GM19099 (cell line): ENCODE data around the gene MMP10.

ENCODE experiments used
- POLR2A ChIP-seq: IDR thresholded peaks from 3 replicates; pipeline ENCODE4 v1.6.1; 2011; ENCODE audit warnings: low read depth; ENCODE audit not compliant: insufficient read length; ENCODE audit errors: extremely low read depth

Gene MMP10

DNA sequence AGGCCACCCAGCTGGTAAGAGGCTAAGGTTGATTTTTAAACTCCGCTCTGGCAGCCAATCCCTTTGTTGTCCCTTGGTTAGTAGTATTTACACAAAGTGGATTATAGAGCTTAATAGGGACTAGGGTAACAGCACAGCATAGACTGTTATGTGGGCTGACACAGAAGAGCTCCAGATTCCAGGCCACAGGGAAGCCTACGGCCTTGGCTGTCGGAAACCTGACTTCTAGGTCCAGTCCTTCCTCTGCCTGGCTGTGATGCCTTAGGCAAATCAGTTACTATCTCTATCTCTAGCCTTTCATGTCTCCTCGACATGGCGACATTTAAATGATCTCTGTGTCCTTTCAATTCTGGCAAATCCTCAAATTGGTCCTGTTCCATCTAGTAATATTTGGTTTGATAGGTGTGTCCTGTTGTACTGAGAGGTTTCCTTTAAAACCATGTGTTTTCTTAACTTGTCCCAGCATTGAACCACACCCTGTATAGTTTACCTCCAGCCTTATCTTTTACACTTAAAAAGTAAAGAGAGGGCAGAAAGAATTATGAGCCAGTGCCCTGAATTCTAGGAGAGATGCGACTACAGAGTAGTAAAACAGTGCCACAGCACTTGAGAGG, 13.4 kb upstream of the MMP10 start:
- no peak for TF ChIP-seq POLR2A

DNA sequence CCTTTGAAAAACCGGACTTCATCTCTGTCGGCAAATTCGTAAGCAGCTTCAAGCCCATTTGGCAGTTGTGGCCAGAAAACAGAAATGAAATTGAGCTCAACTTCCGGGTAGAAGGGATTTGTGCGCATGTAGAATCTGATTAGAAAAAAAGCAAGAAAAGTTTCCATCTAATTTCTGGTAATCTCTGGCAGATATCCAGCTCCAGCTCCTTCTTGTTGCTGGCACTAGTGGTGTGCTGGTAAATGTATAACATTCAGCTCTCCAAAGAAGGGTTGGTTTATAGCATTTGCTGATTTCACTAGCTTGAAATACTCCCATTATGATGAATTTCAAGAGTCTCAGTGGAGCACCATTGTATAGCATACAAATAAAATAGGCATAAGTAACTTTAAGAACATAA, 12.2 kb upstream of the MMP10 start:
- TF ChIP-seq POLR2A = no peak

DNA sequence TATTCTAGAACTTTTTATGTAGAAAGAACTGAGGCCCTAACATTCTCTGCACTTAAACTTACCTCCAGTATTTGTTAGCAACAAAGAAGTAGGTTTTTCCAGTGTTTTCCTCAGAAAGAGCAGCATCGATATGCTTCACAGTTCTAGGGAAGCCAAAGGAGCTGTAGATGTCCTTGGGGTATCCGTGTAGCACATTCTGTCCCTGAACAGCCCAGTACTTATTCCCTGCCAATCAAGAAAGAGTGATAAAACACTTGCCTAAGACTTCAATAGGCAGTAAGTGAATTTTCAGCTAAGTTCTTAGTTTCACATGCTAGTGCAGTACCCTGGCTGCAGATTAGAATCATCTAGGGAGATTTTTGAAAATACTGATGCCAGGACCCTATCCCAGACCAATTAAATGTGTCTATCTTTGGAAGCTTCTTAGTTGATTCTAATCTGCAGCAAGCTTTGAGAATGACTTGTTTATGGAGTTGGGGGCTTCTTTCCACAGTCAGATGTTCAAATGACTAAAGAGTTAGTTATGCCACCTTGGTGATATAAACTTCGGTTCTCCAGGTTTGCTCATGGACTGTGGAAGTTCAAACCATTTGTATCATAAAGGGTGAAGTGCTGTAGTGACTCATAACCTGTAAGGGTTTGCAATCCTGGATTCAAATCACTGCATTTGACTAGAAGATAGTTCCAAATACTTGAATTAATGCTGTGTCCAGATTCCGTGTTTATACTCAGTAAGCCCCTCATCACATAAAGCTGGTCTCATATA, 11.0 kb upstream of the MMP10 start:
- no peak for TF ChIP-seq POLR2A

DNA sequence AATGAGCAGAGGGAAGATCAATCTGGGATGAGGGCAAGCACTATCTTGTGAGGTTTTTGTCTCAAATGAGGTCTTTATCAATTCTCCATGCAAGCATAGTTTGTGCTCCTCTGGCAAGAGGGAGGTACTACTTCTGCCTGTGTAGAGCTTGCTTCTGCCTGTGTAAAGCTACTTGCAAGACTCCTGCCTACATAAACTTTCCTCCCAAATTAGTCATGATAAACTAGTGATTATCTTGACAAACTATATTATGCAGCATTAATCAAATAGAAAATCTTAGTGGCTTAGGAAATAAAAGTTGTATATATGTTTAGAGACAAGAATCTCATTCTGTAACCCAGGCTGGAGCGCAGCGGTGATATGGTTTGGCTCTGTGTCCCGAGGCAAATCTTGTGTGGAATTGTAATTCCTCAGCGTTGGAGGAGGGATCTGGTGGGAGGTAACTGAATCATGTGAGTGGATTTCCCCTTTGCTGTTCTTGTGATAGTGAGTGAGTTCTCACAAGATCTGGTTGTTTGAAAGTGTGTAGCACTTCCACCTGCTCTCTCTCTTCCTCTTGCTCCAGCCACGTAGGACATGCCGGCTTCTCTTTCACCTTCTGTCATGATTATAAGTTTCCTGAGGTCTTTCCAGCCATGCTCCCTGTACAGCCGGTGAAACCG, 8.0 kb upstream of the MMP10 start:
- no peak for TF ChIP-seq POLR2A

DNA sequence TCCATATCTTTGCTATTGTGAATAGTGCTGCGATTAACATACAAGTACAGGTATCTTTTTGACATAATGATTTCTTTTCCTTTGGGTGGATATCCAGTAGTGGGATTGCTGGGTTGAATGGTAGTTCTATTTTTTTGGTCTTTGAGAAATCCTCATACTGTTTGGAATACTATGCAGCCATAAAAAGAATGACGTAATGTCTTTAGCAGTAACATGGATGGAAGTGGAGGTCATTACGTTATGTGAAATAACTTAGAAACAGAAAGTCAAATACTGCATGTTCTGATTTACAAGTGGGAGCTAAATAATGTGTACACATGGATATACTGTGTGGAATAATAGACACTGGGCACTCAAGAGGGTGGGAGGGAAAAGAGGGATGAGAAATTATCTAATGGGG, 4.0 kb upstream of the MMP10 start:
- TF ChIP-seq POLR2A = no peak

DNA sequence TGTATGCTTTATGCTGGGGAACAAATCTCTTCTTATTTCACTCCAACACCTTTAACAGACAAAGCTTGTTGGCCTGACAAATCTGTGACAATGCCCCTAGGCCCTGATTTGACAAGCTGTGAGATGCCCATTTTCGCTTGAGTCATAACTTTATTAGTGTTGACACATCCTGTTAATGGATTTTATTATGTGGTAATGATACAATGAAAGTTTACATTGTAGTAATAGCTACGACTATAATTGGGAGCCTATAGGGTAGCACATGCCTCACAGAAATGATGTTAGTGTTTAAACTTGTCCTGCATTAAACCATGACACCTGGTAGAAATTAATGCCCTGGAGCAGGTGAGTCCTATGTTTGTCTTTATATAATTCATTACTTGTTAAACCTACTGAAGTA, 3.3 kb upstream of the MMP10 start:
- no peak for TF ChIP-seq POLR2A

DNA sequence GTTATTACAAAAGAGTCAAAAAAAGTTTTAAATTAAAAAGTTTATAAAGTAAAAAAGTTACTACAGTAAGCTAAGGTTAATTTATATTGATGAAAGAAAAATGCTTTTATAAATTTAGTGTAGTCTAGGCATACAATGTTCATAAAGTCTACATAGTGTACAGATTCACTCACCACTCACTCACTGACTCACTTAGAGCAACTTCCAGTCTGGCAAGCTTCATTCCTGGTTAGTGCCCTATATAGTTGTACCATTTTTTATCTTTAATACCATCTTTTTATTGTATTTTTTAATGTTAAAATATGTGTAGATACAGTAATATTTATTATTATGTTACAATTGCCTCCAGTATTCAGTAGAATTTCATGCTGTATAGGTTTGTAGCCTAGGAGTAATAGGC, 2.6 kb upstream of the MMP10 start:
- no peak for TF ChIP-seq POLR2A

DNA sequence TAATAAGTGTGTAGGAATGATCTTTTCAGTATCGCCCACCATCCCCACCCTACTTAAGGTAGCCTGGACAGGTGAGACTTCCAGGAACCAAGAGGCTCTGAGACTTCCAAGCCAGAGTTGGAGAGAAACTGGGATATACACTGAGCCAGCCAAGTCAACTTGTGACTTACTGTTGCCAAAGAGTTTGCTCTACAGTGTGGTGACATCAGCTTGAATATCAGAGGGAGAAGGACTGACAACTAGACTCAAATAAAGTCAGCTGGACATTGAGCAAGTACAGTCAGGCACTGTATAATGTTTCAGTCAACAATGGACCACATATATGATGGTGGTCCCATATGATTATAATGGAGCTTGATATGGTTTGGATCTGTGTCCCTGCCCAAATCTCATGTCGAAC, 1.2 kb upstream of the MMP10 start:
- TF ChIP-seq POLR2A = no peak

DNA sequence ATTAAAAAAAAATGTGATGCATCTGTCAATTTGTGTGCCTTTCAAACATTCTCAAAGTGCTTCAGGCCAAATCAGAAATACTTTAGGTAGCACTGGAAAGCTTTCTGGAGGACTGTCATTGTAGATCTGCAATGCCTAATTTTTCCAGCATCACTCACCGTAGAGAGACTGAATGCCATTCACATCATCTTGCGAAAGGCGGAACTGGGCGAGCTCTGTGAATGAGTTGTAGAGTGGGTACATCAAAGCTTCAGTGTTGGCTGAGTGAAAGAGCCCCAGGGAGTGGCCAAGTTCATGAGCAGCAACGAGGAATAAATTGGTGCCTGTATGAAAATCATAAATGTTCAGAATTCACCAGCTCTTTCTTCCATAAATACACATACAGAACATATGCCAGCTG, 4.0 kb downstream of the MMP10 start:
- TF ChIP-seq POLR2A = no peak

DNA sequence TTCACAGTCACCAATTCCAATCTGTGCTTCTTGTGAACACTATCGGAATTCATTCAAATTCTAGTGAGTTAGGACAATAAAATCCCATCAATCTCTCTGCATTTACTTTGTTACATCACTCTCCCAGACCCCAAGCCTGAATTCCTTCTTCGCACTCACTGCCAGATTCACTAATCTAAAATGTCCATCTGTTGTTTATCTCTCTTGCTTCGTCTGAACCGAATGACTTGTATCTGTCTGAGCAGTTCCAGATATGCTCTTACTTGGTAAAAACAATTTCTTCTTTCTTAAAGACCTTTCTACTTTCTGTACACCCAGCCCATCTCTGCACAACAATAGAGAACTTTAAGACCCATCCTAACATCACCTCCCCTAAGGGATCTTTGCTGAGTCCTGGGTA, 7.0 kb downstream of the MMP10 start:
- no peak for TF ChIP-seq POLR2A

DNA sequence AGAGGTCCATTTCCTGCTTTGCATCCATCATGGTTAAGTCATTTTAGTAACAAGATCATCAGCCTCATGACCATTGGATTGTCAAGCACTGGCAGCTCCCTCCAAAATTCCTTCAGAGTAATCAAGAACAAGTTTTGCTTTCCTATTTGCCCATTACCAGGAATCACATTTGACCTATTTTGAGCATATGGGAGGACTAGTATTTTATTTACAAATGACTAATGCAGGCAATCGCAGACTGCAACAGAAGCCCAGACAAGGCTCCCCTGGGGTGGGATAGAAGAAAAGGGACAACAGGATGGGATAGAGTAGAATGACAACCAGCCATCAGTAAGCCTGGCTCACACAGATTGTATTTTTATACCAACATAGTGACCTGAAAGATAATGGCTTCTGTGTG, 9.1 kb downstream of the MMP10 start:
- TF ChIP-seq POLR2A = no peak

DNA sequence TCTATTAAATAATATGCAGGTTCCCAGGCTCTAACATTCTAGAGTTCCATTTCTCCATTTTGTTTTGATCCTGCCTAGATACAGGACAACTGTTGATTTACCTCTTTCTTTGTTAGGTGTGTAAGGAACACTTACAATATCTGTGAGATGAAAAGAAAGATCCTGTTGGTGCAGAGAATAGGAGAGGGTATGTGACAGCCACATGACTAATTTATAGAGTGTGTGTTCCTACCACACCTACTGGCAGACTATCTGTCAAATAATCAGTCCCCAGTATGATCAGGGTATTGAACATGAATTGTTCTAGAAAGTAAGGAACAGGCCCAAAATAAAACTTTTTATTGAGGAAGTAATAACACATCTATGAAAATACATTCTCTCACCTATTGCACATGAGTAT, 10.2 kb downstream of the MMP10 start:
- no peak for TF ChIP-seq POLR2A

DNA sequence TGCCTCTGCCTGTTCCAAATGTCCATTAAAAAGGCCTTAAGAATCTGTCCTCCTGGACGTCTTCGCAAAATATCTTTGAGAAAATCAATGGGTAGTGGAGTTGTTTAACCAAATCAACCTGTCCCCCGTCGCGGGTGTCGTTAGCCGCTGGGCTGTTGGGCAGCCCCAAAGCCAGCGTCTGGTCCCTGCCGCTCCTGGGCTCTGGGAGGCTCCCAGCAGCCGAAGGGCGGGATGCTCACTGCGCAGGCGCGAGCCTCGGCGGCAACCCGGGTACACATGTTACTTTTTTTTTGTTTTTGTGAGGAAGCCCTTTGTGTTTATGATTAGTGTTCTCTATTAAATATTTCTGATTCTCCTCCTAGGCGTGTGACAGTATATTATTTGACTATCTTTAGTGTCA, 12.6 kb downstream of the MMP10 start:
- no peak for TF ChIP-seq POLR2A

DNA sequence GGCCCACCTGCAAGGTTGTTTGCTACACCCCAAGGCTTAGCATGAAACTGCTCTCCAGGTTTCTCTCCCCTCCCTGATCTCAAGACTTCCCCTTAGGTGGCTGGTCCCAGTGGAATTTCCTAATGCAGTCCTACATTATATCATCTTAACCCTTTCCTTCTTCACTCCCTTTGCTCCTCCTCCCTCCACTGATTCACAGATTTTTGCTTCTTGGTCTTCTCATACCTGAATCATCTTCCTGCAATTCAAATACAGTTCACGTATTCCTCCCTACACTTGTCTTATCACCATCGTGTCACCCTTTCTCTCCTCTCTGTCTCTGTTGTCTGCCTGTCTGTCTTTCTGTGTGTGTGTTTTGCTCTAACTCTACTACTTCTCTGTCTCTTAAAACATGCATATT, 17.0 kb downstream of the MMP10 start:
- TF ChIP-seq POLR2A = no peak

DNA sequence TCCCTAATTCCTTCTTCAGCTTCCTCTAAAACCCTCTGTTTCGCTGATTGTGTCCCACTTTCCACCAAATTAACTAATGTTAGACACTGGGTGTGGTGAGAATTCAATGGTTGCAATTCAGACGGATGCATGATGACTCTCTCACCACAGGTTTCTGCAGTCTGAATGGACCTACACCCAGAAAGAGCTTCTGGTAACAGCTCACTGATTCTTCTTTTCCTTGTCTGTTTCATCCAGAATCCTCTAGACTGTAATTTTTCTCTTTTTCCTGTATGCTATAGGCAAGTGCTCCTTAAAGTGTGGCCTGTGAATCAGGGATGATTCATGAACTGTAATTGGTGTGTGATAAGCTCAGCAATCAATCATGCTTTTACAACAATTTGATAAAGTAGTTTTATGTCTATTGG, 18.1 kb downstream of the MMP10 start:
- TF ChIP-seq POLR2A = no peak

DNA sequence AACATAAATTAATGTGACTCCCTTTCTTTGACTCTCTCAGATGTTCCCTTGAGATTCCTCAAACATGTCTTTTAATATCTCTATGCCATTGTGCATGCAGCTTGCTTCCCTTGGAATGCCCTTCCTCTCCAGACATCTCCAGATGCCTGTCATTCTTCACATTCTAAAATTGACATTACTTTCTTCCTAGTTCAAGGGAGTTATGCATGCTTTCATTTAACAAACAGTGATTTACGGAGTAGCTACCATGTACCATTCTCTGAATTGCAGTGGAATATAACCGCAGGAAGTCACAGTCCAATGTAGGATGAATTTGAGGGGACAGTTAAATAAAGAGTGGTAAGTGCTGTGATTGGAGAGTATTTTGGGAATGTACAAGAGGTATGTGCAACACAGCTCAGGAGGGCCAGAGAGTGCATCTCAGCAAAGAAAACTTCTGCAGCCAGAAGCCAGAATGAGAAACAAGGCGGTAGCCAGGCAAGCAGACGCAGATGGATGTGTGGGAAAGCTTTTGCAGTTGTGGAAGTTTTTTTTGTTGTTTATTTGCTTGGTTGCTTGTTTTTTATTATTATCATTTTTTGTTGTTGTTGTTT, 18.7 kb downstream of the MMP10 start:
- no peak for TF ChIP-seq POLR2A

DNA sequence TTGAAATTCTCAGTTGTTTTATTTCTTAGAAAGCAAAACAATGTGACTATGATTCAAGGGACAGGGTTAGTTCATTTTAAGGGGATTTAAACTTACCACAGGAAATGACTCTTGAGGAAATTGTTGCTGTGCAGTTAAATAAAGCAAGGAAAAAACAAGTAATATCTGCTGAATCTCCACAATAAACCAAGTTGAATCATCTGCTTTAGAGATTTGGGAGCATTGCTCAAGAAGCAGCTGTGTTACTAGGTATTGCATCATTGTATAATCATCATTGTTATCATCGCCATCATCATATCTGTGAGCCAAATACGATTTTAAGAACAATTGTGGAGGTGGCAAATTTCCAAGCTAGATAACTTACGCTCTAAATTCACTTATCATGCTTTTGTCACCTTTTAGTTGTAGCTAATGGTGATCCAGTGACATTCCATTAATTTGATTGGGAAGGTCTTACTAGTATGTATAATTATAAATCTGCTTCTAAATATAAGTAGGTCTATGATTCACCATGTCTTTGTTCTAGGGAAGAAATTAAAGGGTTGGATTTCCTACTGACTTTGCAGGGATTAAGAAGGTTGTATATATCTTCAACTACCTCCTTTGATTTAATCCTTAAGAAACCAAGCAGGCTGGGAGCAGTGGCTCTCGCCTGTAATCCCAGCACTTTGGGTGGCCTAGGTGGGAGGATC, 19.9 kb downstream of the MMP10 start:
- TF ChIP-seq POLR2A = no peak
